Transverse colon (tissue), 4 donors: ENCODE results near the gene KNCN. TPM values are rescaled to one million over a fixed set of nuclear protein-coding genes. Genes with fewer than 3 reads are reported as not detected.

Experiments
- DNase-seq: peaks from one replicate; pipeline ENCODE4 v3.0.0-alpha.2; 2019
- H3K27ac ChIP-seq, 4 donors: fragments of 200-600 bp; sonication (generic); 2 replicates each; pipeline ENCODE4 v1.5.1; 2016 to 2018; ENCODE audit warnings: inconsistent platforms in 4 of 4
- H3K27me3 ChIP-seq: fragments of 200-600 bp; sonication (generic); 2 replicates; pipeline ENCODE4 v1.5.1; 2017; ENCODE audit warnings: inconsistent platforms
- H3K36me3 ChIP-seq, 4 donors: fragments of 200-600 bp; sonication (generic); 2 replicates each; pipeline ENCODE4 v1.5.1; 2017 to 2019; ENCODE audit warnings: inconsistent platforms in 4 of 4
- H3K4me1 ChIP-seq, 4 donors: fragments of 200-600 bp; sonication (generic); 2 replicates each; pipeline ENCODE4 v1.5.1; 2017 to 2020; ENCODE audit warnings: inconsistent platforms in 4 of 4
- H3K4me3 ChIP-seq, 4 donors: fragments of 200-600 bp; sonication (generic); 1 replicate in 1 of 4; 2 replicates in 3 of 4; pipeline versions ENCODE4 v1.5.1 to v1.6.1; 2017 to 2019; ENCODE audit warnings: inconsistent platforms in 4 of 4
- H3K9me3 ChIP-seq, 2 donors: fragments of 200-600 bp; sonication (generic); 2 replicates each; pipeline ENCODE4 v1.5.1; 2017 to 2019; ENCODE audit warnings: inconsistent platforms in 2 of 2
- CTCF ChIP-seq, 5 experiments: fragments of 200-600 bp in 3 of 5; fragments of 450-650 bp in 2 of 5; sonication (generic) in 3 of 5; IDR thresholded peaks; 1 replicate in 2 of 5; 2 replicates in 3 of 5; pipeline ENCODE4 v1.5.1; 2016 to 2017; ENCODE audit warnings: antibody characterized with exemption in 5 of 5, inconsistent platforms in 3 of 5, mild to moderate bottlenecking in 2 of 5, moderate library complexity in 1 of 5
- EP300 ChIP-seq: sonication (generic); formaldehyde crosslinking; IDR thresholded peaks from one replicate; pipeline ENCODE4 v1.6.1; 2017; ENCODE audit warnings: antibody characterized with exemption, low read depth
- POLR2A ChIP-seq: fragments of 450-650 bp; IDR thresholded peaks from one replicate; pipeline ENCODE4 v1.6.1; 2016; ENCODE audit warnings: antibody characterized with exemption, mild to moderate bottlenecking, moderate library complexity
- POLR2AphosphoS5 ChIP-seq, 3 donors: sonication (generic); formaldehyde crosslinking; IDR thresholded peaks; one replicate each; pipeline ENCODE4 v1.6.1; 2016; ENCODE audit warnings: antibody characterized with exemption in 3 of 3
- WGBS, 2 donors: methylation state at CpG; one replicate each; pipeline ENCODE4 v1.1.5; 2018; ENCODE audit warnings: low coverage in 1 of 2; 5-methylcytosine and 5-hydroxymethylcytosine counted together
- in situ Hi-C, 4 donors: fragments of 200-750 bp; cut with MboI; loops; one replicate each; pipeline versions ENCODE4 v1.15.0 to v1.15.1; 2017; ENCODE audit warnings: low sequenced_read_pairs in 3 of 4, low pct_ligation_motif_present in 1 of 4, low pct_unique_long_range_greater_than_20kb in 1 of 4
- intact Hi-C: fragments of 100-400 bp; cut with DNase I; formaldehyde crosslinking; loops from one replicate; pipeline ENCODE4 v1.15.1; 2023; ENCODE audit warnings: low total_unique reads
- total RNA-seq, 4 donors: library from RNA; depleted of rRNA; stranded (reverse); fragments of >200 nt; gene quantifications; one replicate each; pipeline ENCODE4 v1.1.0, GENCODE V29; 2016

The KNCN gene
- total RNA-seq, 4 donors from 2014 or later, result not detected

GRCh38 chr1:46552357-46553237 lies 1.1 kb upstream of the KNCN start:
- intact Hi-C loops, result no loop called here
- no peak for TF ChIP-seq POLR2A
- TF ChIP-seq CTCF (IDR thresholded peaks at IDR 0.05), result no peak
- TF ChIP-seq POLR2AphosphoS5 (IDR thresholded peaks at IDR 0.05), result no peak
- TF ChIP-seq EP300, result no peak
- Histone ChIP-seq H3K27me3 (peaks cover 19% of the 10 kb centered on the region), H3K27ac (no peak overlapping the region), H3K4me3 (no peak overlapping the region), H3K9me3 (no peaks in the 10 kb centered on the region), H3K36me3 (no peaks in the 10 kb centered on the region), H3K4me1 (peaks cover 0 to 9% (median 0%) of the 10 kb centered on the region in 4 donors)
- in situ Hi-C loops, result no loop called here
- 84 to 87% methylated on average over 6 to 10 of the region's 10 CpGs for WGBS, 2 donors
- no peak for DNase-seq

- H3K27me3 ChIP-seq, result peaks cover 32% of the 10 kb centered on the region
- no peak overlapping the region for H3K27ac ChIP-seq
- in situ Hi-C loops, result no loop called here
- H3K9me3 ChIP-seq, result no peaks in the 10 kb centered on the region
- TF ChIP-seq EP300, result no peak
- TF ChIP-seq POLR2A, result no peak
- no peak for TF ChIP-seq POLR2AphosphoS5 (IDR thresholded peaks at IDR 0.05)
- TF ChIP-seq CTCF (IDR thresholded peaks at IDR 0.05), result no peak
- no peaks in the 10 kb centered on the region for H3K36me3 ChIP-seq
- DNase-seq, result peak; percentile 29
- intact Hi-C loops, result no loop called here
- H3K4me3 ChIP-seq, result no peak overlapping the region
- peaks cover 0 to 9% (median 0%) of the 10 kb centered on the region in 4 donors for H3K4me1 ChIP-seq
- 57% methylated on average over 17 of the region's 17 CpGs; no CpG with 5 or more reads in 1 of the 2 donors for WGBS, 2 donors
Observed at GRCh38 chr1:46550751-46551231, 656 bp downstream of the KNCN start.

- DNase-seq, result no peak
- in situ Hi-C loops, result no loop called here
- intact Hi-C loops, result no loop called here
- Histone ChIP-seq H3K9me3 (no peaks in the 10 kb centered on the region), H3K27me3 (peaks cover 41% of the 10 kb centered on the region), H3K36me3 (no peaks in the 10 kb centered on the region), H3K4me3 (no peak overlapping the region), H3K27ac (no peak overlapping the region), H3K4me1 (peaks cover 0 to 9% (median 0%) of the 10 kb centered on the region in 4 donors)
- 17 to 40% methylated on average over 1 to 20 of the region's 20 CpGs for WGBS, 2 donors
- no peak for TF ChIP-seq EP300
- no peak for TF ChIP-seq CTCF (IDR thresholded peaks at IDR 0.05)
- no peak for TF ChIP-seq POLR2A
- no peak for TF ChIP-seq POLR2AphosphoS5 (IDR thresholded peaks at IDR 0.05)
Observed at GRCh38 chr1:46549697-46550681, 1.5 kb downstream of the KNCN start.
